AG04450 (cell line): ENCODE data around the gene AGPAT4. TPM values are rescaled to one million over a fixed set of nuclear protein-coding genes. Genes with fewer than 3 reads are reported as not detected.

Source experiments
- CTCF ChIA-PET: fragments of 300-600, 350-600 bp; formaldehyde crosslinking; extraction: SDS; loops from one replicate; lab custom pipeline; 2022; ENCODE audit warnings: antibody characterized with exemption, inconsistent platforms; lab: Charles Lee
- POLR2A ChIA-PET: fragments of 350-600 bp; formaldehyde crosslinking; extraction: SDS; loops from one replicate; lab custom pipeline; 2021; ENCODE audit warnings: antibody characterized with exemption, inconsistent platforms; lab: Yijun Ruan, JAX
- DNase-seq: peaks from one replicate; pipeline ENCODE4 v3.0.0-alpha.2; 2011; ENCODE audit warnings: low read depth, low spot score
- H3K27ac ChIP-seq: one replicate; pipeline ENCODE4 v1.5.1; 2012; ENCODE audit warnings: low read depth, low read length, control low read depth
- H3K27me3 ChIP-seq: one replicate; pipeline ENCODE4 v1.6.0; 2012; ENCODE audit warnings: low read length; ENCODE audit not compliant: control insufficient read depth, insufficient read depth
- H3K4me3 ChIP-seq: 2 replicates; pipeline ENCODE4 v1.5.1; 2011; ENCODE audit warnings: mild to moderate bottlenecking, low read depth, low read length, control low read depth
- H3K9me3 ChIP-seq: 2 replicates; pipeline ENCODE4 v1.5.1; 2012; ENCODE audit warnings: low read length; ENCODE audit not compliant: control insufficient read depth, insufficient read depth
- polyA plus RNA-seq: library from polyadenylated mRNA; depleted of rRNA; stranded (reverse); fragments of >200 nt; gene quantifications from 2 replicates; pipeline ENCODE4 v1.2.3, GENCODE V29; 2011
- TF ChIP-seq, protein P1 (sequence below): IDR thresholded peaks from 2 replicates; pipeline ENCODE4 v1.5.1; 2011; ENCODE audit warnings: low read depth, low read length, control low read depth, inconsistent platforms

AGPAT4 gene
- polyA plus RNA-seq, 1 experiment = 10.0 TPM

DNA sequence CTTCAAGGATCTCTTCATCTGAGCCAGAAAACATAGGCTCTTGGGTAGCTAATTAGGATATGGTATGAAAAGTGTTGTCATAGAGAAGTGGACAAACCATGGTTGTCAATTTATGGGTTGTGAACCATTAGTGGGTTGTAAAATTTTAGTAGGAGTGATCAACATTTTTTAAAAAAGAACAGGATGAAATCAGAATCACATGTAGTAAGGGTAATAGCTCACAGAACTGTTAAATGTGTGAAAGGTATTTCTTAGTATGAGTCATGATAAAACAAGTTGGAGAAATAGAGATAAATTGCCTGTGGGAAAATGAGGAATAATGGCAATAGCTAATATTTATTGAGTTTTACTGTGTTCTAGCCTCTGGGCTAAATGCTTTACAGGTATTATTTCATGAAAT, 168.9 kb downstream of the AGPAT4 start:
- TF ChIP-seq, protein P1, sequence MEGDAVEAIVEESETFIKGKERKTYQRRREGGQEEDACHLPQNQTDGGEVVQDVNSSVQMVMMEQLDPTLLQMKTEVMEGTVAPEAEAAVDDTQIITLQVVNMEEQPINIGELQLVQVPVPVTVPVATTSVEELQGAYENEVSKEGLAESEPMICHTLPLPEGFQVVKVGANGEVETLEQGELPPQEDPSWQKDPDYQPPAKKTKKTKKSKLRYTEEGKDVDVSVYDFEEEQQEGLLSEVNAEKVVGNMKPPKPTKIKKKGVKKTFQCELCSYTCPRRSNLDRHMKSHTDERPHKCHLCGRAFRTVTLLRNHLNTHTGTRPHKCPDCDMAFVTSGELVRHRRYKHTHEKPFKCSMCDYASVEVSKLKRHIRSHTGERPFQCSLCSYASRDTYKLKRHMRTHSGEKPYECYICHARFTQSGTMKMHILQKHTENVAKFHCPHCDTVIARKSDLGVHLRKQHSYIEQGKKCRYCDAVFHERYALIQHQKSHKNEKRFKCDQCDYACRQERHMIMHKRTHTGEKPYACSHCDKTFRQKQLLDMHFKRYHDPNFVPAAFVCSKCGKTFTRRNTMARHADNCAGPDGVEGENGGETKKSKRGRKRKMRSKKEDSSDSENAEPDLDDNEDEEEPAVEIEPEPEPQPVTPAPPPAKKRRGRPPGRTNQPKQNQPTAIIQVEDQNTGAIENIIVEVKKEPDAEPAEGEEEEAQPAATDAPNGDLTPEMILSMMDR = no peak
- no peak for DNase-seq
- Histone ChIP-seq H3K9me3 (no peaks in the 10 kb centered on the region), H3K4me3 (no peak overlapping the region), H3K27ac (no peak overlapping the region), H3K27me3 (no peaks in the 10 kb centered on the region)
- CTCF ChIA-PET = interaction anchor here (0.6 to 0.9 kb wide), 2 partner anchors 174 to 269 kb away, joined by 3 to 4 read pairs; no protein-coding TSS in a partner anchor
- POLR2A ChIA-PET = no interaction called here

DNA sequence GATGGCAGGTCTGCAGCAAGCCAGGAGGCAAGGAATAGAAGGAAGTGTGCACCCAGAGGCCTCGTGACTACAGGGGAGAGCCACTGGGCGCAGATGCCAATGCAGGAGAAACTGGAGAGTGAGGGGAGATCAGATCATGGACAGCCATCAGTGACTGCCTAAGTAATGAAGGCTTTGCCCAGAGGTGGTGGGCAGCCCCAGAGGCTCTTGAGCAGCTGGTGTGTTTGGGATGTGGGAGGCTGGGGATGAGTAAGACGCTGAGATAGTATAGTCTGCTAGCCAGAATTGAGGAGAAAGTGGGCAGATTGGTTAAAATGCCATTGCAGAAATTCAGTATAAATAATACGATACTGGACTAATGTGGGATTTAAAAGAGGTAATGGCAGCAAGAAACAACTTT, 170.4 kb downstream of the AGPAT4 start:
- POLR2A ChIA-PET = no interaction called here
- Histone ChIP-seq H3K4me3 (no peak overlapping the region), H3K27ac (no peak overlapping the region), H3K9me3 (no peaks in the 10 kb centered on the region), H3K27me3 (no peaks in the 10 kb centered on the region)
- DNase-seq = no peak
- CTCF ChIA-PET = interaction anchor here (2.8 kb wide), 1 partner anchor 268 kb away, joined by 83 read pairs; no protein-coding TSS in a partner anchor
- TF ChIP-seq, protein P1 = no peak

DNA sequence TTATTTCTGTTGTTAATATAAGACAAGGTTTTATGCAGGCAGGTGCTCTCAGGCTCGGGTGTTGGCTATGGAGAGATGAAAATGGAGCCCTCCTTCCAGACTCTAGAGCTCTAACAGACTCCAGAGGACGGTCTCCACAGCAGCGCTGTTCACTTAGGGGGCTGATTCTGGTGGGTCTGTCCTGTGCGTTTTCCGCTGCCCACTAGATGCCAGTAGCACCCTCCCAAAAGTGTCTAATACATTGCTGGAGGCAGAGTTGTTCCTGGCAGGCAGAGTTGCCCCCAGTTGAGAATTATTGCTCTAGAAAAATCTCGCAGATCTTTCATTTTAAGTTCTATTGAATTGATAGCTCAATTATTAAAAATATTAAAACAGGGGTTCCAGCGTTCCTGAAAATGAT, 172.3 kb downstream of the AGPAT4 start:
- no peaks in the 10 kb centered on the region for H3K27me3 ChIP-seq
- ChIA-PET POLR2A (no interaction called here), CTCF (interaction anchor here (0.7 to 2.8 kb wide), 6 partner anchors 9 to 275 kb away, joined by 3 to 83 read pairs (median 6); no protein-coding TSS in a partner anchor)

DNA sequence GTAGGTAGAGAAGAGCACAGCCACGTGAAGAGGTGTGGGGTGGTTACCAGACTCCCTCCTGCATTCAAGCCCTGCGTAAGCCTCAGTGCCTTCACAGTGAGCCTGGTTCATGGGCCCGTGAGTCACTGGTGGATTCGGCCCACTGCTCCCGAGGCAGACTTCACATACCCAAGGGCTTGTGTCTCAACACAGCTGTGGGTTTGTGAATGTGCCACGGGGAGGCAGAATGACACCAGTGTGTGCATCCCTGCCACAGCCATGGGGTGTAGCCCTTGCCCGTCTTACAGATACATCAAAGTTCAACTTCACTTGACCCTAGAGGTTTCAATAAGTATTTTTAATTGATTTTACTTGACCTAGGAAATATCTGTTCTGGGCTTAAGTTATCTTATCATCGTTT, 173.8 kb downstream of the AGPAT4 start:
- ChIA-PET POLR2A (interaction anchor here (0.7 kb wide), 1 partner anchor 147 kb away, joined by 4 read pairs; no protein-coding TSS in a partner anchor), CTCF (interaction anchor here (5.0 kb wide), 1 partner anchor 271 kb away, joined by 25 read pairs; no protein-coding TSS in a partner anchor)
- Histone ChIP-seq H3K9me3 (no peaks in the 10 kb centered on the region), H3K4me3 (no peak overlapping the region), H3K27me3 (no peaks in the 10 kb centered on the region), H3K27ac (no peak overlapping the region)
- DNase-seq = no peak
- TF ChIP-seq, protein P1 = no peak

More for the DNA sequence above, 172.3 kb downstream of the AGPAT4 start:
- Histone ChIP-seq H3K4me3 (no peak overlapping the region), H3K27ac (no peak overlapping the region), H3K9me3 (no peaks in the 10 kb centered on the region)
- TF ChIP-seq, protein P1 = peak; percentile 39
- DNase-seq = no peak

DNA sequence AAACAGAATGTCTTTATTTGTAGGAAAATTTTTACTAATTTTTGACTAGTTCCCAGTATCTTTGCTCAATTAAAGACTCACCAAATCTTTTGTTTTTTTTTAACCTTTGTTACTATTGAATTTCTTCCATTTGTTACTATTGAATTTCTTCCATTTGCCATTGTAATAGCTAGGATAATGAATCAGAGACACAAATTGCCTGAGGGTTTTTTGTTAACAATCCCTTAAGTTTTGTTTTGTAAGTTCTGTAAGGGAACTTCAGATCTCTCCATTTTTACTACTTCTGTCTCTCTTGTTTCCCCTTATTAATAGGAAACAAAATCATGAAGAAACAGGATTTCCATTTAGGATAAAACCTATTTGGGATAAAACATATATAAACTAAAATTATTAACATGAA, 177.9 kb downstream of the AGPAT4 start:
- Histone ChIP-seq H3K4me3 (no peak overlapping the region), H3K27ac (no peak overlapping the region), H3K9me3 (no peaks in the 10 kb centered on the region), H3K27me3 (no peaks in the 10 kb centered on the region)
- CTCF ChIA-PET = interaction anchor here (2.8 to 5.0 kb wide), 2 partner anchors 165 to 275 kb away, joined by 10 to 25 read pairs; no protein-coding TSS in a partner anchor
- POLR2A ChIA-PET = no interaction called here
- no peak for DNase-seq
- TF ChIP-seq, protein P1 = no peak
